EL (cell line): ENCODE measurements around the gene TCF3.

Experiments used
- DNase-seq: peaks from one replicate; pipeline ENCODE4 v3.0.0-alpha.2; 2016

TCF3 gene

DNA sequence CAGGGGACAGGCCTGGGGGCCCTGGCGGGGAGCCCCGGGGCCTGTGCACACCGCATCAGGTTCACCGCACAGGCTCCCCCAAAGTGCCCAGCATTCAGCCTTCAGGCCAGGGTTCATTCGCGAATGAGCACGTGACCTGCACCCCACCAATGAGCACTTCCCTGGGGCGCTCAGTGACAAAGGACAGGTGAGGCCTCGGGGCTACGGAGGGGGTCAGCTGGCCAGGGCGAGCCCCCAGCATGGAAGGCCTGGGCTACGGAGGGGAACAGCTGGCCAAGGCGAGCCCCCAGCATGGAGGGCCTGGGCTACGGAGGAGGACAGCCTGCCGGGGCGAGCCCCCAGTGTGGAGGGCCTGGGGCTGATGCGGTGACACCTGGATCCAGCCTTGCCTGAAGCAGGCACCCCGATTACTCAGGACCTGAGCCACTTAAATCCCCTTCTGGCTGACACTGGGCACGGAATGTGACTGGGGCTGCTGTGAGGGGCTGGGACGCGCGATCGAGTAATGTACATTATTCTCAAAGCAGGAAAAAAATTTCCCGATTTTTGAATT lies 23.1 kb downstream of the TCF3 start:
- DNase-seq, result no peak

DNA sequence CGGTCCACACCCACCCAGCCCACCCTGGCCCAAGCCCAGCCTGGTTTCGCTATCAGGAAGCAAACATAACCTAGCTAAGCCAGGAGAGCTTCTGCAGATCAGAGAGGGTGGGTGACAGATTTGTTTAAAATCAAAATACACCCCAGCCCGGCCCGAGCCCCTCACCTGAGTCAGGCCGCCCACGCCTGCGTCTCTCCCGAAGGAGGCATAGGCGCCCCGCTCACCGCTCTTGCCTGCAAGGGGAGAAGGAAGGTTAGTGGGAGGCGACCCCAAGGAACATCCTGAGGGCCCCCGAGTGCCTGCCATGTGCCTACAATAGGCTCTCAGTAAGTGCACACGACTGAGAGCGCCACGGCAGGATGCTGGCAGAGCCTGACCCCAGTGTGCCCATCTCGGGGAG lies 25.2 kb downstream of the TCF3 start:
- no peak for DNase-seq

DNA sequence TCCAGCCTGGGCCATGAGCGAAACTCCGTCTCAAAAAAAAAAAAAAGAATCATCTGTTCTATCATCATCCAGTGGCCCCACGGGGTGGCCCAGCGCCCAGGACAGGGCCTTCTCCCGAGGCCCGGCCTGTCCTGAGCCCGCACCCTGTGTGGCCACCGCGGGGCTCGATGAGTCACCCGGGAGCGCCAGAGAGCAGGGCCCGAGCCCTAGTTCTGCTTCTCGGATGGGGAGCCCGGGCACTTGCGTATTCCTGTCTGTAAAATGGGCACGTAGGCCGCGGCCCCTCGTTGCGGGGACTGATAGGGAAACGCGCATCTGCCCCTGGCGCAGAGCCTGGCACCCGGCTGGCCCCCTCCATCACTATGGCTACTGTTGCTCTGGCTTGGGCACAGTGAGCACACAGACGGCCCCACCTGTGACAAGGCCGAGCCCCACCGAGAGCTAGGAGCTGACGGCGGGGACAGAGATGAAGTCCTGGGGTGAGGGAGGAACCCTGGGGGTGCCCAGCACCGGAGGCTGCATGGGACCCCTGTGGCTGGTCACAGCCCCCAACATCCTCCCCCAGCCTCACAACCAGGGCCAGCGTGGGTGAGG lies 25.9 kb downstream of the TCF3 start:
- no peak for DNase-seq

DNA sequence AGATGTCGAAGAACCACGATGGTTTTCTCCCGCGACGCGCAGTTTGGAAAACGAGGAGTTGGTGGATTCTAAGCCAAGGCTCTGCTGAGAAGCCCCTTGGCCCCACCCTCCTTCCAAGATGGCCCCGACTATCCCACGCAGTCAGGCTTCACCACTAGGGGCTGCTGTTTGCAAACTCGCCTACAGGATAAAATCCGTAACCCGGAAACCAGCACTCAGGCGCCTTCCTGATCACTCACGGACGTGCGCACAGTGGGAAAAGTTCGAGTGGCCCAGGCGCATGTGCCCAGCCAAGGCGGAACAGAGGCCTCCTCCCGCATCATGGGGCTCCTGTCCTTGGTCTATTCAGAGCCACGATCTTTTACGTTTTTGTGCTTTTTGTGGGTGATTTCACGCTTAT lies 28.0 kb downstream of the TCF3 start:
- peak; percentile 27 for DNase-seq

DNA sequence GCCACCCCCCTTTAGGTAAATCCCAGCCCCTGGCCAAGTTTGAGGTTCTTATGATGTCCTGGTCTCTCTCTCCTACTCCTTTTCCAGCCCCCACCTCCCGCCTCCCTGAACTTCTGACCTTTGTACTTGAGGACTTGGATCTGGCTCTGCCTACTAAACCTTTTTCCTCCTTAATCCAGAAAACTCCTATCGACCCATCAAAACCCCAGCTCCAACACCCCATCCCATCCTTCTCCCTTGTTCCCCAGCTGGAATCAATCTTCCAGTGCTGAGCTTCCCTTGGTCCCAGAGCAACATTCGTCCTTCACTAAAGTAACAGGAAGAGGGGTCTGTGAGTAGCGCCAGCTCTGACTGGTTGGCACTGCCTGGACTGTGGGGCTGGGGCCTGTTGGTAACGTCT lies 29.9 kb downstream of the TCF3 start:
- no peak for DNase-seq

DNA sequence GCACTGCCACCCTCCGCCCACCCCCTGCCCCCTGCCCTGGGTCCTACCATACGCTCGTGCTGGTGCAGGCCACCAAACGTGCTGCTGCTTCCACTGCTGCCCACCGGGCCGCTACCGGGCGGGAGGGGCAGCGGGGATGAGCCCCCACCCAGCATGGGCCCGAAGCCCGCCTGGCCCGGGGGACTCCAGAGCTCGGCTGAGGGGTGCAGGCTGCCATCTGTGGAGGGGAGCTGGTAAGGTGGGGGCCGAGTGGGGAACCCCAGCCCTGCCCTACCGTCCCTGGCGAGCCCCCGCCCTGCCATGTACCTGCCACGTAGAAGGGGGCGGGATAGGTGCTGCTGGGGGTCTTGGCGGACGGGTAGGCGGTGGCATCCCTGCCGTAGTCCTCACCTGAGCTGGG lies 30.4 kb downstream of the TCF3 start:
- no peak for DNase-seq

DNA sequence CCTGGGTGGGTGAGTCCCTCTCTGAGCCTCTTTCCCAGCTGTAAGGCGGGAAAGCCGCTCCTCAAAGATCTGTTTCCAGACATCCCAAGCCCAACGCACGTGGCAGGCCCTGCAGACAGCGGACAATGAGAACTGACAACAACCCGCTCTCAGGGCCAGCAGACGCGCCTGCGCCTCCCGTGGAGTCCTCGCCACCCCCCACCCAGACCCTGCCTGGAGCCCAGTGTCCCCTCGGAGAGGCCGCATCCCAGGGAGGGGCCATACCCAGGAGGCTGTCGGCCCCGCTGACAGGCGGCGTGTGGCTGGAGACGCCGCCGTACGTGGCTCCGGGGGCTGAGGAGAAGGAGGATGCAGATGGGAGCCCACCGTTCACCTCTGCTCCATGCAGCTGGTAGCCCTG lies 30.8 kb downstream of the TCF3 start:
- no peak for DNase-seq

DNA sequence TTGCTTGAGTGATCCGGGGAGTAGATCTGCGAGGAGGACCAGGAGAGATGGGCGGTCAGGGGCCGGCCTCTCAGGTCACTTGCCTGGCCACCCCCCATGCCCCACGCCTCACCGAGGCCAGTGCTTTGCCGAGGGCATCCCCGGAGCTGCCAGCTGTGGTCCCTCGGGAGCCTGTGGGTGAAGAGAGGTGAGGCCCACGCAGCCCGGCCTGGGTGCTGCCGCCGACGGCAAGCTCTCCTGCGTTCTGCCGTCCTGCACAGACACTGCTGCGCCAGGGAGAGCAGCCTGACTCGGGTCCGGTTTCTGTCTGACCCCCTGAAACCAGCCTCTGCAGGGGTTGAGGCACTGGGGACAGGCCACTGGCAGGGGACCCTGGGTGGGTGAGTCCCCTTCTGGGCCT lies 31.4 kb downstream of the TCF3 start:
- no peak for DNase-seq

DNA sequence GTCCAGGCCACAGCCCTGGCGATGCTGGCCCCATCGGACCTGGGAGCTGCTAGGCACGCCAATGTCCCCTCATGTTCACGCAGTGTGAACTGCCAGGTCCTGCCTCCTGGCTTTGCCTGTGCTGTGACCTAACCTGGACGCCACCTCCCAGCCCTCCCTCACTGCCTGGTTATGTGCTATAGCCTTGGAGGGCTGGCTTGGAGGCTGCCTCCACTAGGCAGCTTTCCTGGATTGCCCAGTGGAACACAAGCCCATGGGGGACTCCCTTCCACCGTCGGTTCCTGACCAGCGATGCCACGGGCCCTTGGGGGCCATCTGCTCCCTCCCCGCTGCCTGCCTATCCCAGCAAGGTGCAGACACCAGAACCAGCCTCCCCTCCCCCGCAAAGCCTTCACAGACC lies 31.9 kb downstream of the TCF3 start:
- no peak for DNase-seq

DNA sequence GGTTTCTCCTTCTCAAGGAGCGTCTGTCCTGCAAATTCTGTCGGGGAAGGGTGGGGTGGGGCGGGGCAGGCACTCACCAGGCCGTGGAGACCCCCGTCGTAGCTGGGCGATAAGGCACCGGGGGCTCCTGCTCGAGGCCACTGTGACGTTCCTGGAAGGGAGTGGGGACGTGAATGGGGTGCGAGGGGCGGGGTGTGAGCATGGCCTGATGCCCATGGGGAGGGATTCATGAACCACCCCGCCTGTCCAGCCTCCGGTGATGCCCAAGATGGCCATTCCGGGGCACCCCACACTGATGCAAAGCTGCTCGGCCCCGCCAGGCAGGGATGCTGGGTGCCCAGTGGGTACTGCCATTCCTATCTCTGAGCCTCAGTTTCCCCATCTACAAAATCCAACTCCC lies 32.7 kb downstream of the TCF3 start:
- no peak for DNase-seq

DNA sequence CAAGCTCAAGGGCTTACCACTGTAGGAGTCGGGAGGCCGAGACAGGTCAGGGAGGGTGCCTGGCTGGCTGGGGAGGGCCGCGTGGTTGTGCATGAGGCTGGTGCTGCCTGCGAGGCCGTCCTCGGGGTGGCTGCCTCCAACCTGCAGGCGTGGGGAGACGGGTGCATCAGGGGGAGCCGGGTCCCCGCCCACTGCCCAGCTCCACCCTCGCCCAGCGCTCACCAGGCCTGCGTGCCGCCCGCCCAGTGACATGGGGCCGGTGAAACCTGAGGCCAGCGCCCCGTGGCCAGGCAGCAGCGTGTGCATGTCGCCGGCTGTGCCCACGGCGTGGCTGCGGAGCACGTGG lies 33.3 kb downstream of the TCF3 start:
- DNase-seq, result no peak

DNA sequence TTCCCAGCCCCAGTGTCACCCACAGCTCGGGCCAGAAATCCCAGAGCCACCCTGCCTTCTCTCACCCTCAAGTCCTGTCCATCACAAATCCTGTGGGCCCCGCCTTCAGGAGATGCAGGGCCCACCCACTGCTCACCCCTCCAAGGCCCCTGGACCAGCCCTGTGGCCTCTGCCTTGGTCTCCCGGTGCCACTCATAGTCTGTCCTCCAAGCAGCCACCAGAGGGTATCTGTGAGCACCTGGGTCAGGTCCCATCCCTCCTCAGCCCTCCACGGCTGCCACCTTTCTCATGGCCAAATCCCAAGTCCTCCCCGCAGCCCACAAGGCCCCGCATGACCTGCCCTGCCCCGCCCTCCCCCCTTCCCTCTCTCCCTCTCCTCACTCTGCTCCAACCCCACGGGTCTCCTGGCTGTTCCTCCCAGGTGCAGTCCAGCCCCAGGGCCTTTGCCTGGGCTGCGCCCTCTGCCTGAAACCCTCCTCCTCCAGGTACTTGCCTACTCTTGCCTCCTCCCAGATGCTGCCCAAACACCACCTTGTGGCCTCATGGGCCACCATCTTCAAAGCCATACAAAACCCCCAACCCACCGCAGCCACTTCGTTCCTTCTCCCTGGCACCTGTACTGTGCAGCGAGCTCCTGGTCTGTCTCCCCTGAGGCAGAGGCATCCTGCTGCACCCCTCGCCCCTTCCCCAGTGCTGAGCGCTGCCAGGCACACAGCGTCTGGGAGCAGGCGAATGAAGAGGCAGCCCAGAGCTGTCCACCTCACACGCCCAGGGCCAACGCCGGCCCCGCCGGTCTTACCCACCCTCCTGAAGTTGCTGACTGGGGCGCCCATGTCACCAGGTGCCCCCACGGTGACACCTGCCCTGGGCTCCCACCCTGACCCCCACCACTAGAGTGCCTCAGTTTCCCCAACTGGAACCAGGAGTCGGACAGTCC lies 34.0 kb downstream of the TCF3 start:
- DNase-seq, result peak; percentile 30

DNA sequence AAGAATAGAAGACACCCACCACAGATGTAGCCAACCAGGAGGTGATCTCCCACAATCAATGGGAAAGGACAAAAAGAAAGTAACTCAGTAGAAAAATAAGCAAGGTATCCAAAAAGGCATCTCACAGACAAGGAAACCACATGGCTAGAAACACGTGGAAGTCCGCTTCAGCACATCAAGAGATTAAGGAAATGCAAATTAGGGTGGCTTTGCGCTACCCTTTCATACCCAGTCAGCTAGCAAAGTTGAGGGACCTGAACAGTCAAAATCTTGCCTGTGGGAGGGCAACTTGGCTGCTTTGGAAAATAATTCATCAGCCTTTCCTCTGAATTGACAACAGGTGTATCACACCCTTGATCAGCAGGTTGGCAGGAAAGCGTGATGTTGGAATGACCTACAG lies 35.5 kb downstream of the TCF3 start:
- no peak for DNase-seq

DNA sequence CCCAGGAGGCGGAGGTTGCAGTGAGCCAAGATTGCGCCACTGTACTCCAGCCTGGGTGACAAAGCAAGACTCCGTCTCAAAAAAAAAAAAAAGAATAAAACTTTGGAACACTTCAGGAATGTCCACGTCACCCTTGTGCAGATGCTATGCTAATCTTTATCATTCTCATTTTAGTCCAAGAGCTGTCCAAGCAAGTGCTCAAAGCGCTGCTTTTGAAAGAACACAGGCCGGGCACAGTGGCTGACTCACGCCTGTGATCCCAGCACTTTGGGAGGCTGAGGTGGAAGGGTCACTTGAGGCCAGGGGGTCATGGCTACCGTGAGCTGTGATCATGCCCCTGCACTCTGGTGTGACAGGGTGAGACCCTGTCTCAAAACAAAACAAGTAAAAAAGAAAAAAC lies 36.0 kb downstream of the TCF3 start:
- peak; percentile 60 for DNase-seq

DNA sequence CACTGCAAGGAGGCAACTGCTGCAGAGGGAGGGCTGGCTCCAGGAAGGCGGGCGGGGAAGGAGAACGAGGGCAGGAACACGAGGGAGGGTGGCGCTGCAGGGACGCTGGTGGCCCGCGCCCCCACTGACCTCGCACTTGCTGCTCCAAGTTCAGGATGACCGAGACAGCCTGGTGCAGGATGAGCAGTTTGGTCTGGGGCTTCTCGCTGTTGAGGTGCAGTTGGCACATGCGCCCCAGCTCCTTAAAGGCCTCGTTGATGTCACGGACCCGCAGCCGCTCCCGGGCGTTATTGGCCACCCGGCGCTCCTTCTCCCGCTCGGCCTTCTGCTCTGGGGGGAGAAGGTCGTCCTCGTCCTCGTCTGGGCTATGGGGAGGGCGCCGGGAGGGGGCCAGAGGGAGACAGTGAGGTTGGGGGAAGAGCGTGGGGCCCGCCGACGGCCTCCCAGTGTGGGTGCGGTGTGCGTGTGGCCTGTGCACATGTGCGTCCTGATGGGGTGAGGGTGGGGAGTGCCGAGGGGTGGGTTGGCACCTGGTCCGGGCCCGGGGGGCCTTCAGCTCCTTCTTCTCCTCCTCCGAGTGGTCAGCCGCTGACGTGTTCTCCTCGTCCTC lies 37.2 kb downstream of the TCF3 start:
- no peak for DNase-seq

DNA sequence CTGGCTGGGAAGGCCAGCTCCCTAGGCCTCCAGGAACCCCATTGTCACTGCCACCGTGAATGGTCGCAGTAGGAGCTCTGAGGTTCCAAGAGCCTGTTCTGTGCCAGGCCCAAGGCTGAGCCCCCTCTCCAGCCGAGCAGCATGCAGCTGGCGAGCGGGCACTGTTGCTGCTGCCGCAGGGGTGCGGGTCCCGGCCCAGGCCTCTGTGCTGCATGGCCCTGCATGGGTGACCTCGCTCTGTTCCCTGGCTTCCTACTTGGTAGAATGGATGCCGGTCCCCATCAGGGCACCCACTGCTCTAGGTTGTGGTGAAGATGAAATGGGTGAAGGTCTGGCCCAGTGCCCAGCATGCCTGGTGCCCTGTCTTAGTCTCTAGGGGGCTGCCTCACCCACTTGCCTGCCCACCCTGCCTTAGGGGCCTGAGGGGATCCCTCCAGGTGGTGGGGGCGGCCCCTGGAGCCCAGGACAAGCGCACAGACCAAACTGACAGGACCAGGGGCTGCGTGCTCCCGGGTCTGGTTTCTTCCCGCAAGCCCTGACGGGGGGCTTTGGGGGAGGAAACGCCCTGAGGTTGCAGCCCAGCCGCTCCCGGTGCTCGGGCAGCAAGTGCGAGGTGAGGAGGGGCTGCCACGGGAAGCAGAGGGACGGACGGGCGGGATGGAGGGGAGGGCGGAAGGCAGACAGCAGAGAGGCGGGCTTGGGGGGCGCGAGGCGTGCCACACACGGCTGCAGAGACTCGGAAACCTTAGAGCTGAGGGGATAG lies 38.4 kb downstream of the TCF3 start:
- no peak for DNase-seq

DNA sequence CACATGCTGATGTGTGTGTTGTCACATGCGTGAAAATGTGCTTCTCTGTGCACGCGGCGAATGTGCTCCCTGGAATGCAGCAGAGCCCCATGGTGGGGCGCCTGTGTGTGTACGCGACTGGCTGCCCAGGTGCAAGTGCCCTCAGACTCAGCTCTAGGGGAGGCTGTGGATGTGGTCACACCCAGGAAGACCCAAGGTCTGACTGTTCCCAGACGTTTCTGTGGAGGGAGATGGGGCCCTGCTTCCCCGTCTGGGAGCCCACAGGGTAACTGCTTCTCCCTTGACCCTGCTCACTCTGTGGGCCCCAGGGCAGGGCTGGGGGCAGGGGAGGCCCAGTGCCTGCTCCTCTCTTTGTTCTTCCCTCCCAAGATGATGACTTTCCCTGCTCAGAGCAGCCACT lies 39.3 kb downstream of the TCF3 start:
- DNase-seq, result no peak

DNA sequence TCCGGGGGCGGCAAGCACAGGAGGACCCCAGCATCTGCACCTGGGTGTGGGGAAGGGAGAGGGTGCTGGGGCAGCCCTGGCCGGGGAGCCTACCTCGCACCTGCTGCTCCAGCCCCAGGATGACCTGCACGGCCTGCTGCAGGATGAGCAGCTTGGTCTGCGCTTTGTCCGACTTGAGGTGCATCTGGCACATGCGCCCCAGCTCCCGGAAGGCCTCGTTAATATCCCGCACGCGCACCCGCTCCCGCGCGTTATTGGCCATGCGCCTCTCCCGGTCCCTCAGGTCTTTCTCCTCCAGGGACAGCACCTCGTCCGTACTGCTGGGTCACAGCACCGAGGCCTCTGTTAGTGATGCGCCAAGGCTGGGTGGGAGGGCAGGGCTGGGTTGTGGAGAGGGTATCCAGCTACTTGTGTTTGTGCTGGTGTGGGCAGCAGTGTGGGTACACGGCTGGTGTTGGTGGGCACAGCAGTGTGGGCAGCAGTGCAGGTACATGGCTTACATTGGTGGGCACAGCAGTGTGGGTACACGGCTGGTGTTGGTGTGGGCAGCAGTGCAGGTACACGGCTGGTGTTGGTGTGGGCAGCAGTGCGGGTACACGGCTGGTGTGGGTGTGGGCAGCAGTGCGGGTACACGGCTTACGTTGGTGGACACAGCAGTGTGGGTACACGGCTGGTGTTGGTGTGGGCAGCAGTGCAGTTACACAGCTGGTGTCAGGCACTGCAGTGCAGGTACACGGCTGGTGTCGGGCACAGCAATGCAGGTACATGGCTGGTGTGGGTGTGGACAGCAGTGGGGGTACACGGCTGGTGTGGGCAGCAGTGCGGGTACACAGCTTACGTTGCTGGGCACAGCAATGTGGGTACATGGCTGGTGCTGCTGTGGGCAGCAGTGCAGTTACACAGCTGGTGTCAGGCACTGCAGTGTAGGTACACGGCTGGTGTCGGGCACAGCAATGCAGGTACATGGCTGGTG lies 40.0 kb downstream of the TCF3 start:
- no peak for DNase-seq

DNA sequence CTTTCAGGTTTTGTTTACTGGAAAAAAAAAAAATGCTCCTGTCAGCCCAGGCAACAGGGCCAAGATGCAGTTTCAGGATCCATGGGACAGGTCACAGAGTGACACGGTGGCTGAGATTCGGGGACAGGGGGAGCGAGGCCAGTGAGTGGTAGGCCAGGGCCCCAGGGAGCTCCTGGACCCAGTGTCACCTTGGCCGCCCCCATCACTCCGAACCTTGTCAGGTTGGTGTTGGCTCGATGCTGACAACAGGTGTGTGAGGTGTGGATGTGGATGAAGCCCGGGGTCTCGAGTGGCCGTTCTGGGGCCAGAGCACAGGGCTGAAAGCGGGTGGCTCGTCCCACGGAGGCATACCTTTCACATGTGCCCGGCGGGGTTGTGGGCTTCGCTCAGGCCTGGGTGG lies 41.1 kb downstream of the TCF3 start:
- DNase-seq, result no peak

DNA sequence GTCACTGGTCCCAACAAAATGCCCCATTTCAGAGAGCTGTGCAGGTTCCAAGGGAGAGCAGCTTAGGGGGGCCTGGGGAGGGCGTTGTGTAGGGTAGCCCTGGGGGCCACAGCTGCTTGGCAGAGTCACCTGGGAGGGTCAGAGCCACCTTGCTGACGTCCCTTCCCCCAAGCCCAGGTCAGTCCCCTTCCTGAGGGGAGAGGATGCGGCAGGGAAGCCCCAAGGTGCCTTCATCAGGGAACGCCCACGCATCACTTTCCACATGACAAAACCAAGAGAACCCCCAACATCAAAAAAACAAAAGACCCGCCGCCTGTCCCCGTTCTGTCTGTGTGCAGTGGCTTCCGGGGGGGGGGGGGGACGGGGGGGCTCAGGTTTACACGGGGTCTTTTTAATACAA lies 41.8 kb downstream of the TCF3 start:
- DNase-seq, result no peak

DNA sequence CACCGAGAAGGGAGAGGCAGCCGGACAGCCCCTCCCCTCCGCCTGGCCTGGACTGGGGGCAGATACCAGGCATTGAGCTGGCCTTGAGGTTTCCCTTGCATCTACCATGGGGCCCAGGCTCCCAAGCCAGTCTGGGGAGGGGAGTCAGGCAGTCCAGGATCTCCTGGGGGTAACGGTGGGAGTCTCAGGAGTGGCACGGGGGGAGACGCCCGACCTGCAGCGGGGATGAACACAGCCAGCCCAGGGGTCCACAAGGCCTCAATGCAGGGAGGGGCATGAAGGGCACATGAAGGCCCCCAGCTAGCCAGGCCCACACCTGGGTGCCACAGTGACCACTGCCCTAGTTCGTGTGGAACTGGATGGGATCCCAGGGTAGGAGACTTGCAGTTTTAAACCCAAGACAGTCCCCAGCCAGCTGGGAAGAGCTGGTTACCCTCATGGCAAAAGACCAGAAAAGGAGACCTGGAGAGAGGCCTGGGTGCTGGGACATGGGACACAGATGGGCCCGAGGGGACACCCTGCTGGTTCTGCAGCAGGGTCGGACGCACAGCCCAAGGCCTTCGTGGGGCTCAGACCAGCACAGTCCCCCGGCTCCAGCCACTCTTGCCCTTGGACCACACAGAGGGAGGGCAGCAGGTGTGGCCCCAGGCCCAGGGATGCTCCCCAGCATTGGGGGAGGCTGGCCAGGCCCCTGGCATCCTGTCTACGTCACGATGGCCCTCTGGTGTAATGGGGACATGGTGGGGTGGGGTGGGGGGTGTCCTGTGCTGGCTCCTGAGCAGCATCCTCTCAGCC lies 42.5 kb downstream of the TCF3 start:
- DNase-seq, result no peak
